LNCaP clone FGC (cell line): ENCODE results near the gene SLCO2A1.

Experiments used
- DNase-seq: peaks from one replicate; pipeline ENCODE4 v3.0.0-alpha.2; 2011; ENCODE audit warnings: low read depth
- H3K4me3 ChIP-seq: 2 replicates; pipeline ENCODE4 v1.5.1; 2011; ENCODE audit warnings: mild to moderate bottlenecking, low read depth, low read length, control low read depth
- TF ChIP-seq, protein P1 (sequence below): IDR thresholded peaks from 2 replicates; pipeline ENCODE4 v1.5.1; 2012; ENCODE audit warnings: mild to moderate bottlenecking; ENCODE audit not compliant: control insufficient read depth, insufficient read depth; ENCODE audit errors: extremely low read depth

Gene SLCO2A1

DNA sequence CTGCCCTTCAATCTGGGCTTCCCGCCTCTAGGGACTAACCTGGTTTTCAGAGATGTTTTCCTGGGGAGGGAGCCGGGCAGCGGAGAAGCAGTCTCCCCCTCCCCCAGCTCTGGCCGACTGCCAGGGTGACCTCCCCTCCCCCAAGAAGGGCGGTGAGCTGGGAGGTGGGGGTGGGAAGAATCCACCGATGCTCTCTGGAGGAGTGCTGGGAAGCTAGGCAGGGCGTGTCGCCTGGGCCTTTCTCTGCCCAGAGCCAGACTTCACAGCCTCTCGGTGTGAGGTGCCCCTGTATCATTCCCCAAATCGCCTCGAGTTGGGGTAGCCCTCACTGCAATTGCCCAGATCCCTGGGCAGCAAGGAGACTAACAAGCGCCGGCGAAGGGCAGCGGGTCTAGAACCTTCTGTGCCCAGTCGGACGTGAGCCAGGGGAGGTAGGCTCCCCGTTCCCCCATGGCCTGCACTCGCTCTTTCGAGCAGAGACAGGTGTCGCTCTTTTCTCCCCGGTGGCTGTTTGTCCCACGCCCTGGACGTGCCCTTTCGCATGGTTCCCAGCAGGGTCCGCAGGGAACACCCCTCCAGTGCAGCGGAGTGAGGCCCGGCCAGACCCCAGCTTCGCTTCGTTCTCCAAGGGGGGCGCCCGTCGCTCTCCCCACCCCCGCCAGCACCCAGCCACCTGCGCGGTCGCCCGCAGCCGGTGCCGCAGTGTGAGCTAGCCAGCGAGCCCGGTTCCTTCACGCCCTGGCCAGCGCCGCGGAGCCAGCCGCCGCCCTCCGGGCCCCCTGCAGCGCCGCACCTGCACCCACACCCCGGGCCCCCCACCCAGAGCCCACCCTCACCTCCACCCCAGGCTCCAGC lies 135.1 kb downstream of the SLCO2A1 start:
- no peak for DNase-seq
- TF ChIP-seq, protein P1, sequence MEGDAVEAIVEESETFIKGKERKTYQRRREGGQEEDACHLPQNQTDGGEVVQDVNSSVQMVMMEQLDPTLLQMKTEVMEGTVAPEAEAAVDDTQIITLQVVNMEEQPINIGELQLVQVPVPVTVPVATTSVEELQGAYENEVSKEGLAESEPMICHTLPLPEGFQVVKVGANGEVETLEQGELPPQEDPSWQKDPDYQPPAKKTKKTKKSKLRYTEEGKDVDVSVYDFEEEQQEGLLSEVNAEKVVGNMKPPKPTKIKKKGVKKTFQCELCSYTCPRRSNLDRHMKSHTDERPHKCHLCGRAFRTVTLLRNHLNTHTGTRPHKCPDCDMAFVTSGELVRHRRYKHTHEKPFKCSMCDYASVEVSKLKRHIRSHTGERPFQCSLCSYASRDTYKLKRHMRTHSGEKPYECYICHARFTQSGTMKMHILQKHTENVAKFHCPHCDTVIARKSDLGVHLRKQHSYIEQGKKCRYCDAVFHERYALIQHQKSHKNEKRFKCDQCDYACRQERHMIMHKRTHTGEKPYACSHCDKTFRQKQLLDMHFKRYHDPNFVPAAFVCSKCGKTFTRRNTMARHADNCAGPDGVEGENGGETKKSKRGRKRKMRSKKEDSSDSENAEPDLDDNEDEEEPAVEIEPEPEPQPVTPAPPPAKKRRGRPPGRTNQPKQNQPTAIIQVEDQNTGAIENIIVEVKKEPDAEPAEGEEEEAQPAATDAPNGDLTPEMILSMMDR: peak; percentile 39
- H3K4me3 ChIP-seq: peak overlapping the region; percentile 89

DNA sequence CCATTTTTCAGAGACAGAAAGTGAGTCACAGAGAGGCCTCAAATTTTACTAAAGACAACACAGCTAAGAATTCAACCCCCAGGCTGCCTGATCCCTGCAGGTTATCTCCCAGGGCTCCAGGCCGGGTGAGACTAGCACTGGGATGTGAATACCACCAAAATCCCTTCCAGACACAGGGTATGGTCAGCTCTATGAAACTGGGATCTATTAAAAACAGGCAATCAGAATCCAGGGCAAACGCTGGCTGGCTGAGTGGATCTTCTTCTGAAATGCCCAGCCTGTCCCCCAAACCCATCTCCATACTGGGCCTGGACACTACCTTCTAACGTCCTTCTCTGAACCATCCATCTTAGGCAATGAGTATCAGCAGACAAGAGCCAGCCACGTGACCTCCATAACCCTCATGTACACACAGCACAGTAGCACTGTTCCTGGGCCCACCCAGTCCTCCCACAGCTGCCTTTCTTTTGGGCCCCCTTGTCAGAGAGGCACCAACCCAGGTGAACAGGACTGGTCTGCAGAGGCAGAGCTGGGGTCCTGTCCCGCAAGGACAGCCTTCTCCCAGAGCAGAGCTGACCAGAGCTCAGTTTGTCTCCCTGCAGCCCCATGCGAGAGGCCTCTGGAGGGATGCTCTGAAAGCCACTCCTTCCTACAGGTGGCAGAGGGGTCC lies 135.9 kb downstream of the SLCO2A1 start:
- DNase-seq: no peak
- TF ChIP-seq, protein P1: no peak
- peak overlapping the region; percentile 89 for H3K4me3 ChIP-seq

DNA sequence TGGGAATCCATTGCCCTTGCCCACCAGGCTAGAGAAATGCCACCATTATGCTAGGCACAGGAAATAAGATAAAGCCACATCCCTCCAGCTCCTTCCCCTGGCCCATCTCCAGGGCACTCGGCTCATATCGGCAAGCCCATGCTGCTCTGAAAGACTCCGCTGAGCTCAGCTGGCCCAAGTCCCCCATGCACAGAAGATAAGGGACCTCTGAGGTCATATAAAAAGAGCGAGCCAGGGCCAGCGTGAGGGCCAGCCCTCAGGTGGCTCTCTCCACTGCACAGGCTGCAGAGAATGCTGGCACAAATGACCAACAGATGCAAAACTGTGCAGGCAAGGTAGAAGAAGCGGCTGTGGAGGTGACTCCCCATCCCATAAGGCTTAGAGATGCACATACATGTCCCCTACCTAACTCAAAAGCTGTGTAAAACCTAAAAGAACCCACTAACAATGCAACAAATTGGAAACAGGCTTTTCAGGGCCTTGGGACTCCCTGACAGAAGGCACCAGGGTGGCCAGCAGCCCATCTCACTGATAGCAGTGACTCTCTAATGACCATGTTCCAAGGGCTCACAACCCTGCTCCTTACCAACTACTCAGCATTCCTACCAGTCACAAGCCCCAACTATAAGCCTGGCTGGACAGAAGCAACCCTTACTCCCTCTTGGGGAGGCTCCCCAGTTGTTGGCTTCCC lies 137.0 kb downstream of the SLCO2A1 start:
- H3K4me3 ChIP-seq: no peak overlapping the region
- no peak for DNase-seq
- TF ChIP-seq, protein P1: no peak

GRCh38 chr3:133891662-133892378 lies 137.9 kb downstream of the SLCO2A1 start:
- TF ChIP-seq, protein P1: no peak
- no peak for DNase-seq

GRCh38 chr3:133890972-133891644 lies 138.6 kb downstream of the SLCO2A1 start:
- TF ChIP-seq, protein P1: no peak
- DNase-seq: no peak
- no peak overlapping the region for H3K4me3 ChIP-seq

More at GRCh38 chr3:133891662-133892378, 137.9 kb downstream of the SLCO2A1 start:
- H3K4me3 ChIP-seq: no peak overlapping the region

DNA sequence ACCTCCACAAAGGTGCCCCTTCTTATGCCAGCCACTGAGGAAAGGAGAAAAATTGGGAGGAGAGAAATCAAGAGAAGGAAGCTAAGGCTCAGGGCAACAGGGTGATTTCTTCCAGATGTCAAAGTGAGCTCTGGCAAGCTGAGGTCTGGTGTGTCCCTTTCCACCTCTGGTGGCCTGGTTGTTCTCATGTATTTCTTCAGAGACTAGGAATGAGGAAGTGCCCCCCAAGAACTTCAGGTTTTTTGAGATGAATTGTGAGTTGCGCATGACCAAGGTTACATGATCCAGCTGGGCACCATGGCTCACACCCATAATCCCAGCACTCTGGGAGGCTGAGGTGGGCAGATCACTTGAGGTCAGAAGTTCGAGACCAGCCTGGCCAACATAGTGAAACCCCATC lies 139.7 kb downstream of the SLCO2A1 start:
- H3K4me3 ChIP-seq: no peak overlapping the region
- TF ChIP-seq, protein P1: no peak
- DNase-seq: no peak
